K562 (cell line): Measurements from ENCODE around the gene PRSS37. TPM values are rescaled to one million over a fixed set of nuclear protein-coding genes. Genes with fewer than 3 reads are reported as not detected.
A peak's percentile ranks its signal among the peaks of the same experiment; 100 is the strongest.

ENCODE experiments used
- ATAC-seq: fragments of 200-7000 bp; cut with Tn5 transposase; 3 replicates; pipeline ENCODE4 v1.9.1; 2020; ENCODE audit warnings: moderate library complexity
- BruUV-seq: library from RNA; stranded (reverse); fragments of 400-500 nt; replicated peaks from 2 replicates; lab custom pipeline; 2021; lab: Mats Ljungman, UMichigan
- CTCF ChIA-PET: fragments of 300-600 bp; formaldehyde crosslinking; extraction: SDS; loops from one replicate; lab custom pipeline; 2021; ENCODE audit warnings: low intra/inter-chr PET ratio; lab: Yijun Ruan, JAX
- POLR2A ChIA-PET: fragments of 300-600, 350-650 bp; sonication (Branson Sonifier 250); formaldehyde crosslinking; extraction: SDS; loops from one replicate; lab custom pipeline; 2021; ENCODE audit warnings: antibody characterized with exemption, inconsistent platforms; lab: Yijun Ruan, JAX
- DNase-seq, 4 experiments: peaks; one replicate each; pipeline versions ENCODE4 v3.0.0 to v3.0.0-alpha.2; 2011 to 2018; ENCODE audit warnings: low spot score in 3 of 4, mixed read lengths in 3 of 4; ENCODE audit errors: extremely low read depth in 1 of 4
- FAIRE-seq: peaks from 2 replicates; lab custom pipeline; 2011; peaks lifted over from hg19 to GRCh38; lab: Jason Lieb, UNC
- H2AFZ ChIP-seq: 2 replicates; pipeline ENCODE4 v1.6.0; 2011; ENCODE audit warnings: low read depth, low read length, control low read depth, inconsistent platforms
- H3K27ac ChIP-seq: fragments of 200-600 bp; 3 replicates; pipeline ENCODE4 v1.8.0; 2011; ENCODE audit warnings: low read depth, mild to moderate bottlenecking, control low read depth, inconsistent platforms, low read length, moderate library complexity, mixed read lengths; ENCODE audit errors: extremely low read depth
- H3K27me3 ChIP-seq, 2 experiments: fragments of 300-600 bp in 1 of 2; 2 replicates in 1 of 2; 3 replicates in 1 of 2; pipeline versions ENCODE4 v1.6.0 to v1.8.0; 2011; ENCODE audit warnings: inconsistent platforms in 2 of 2, low read length in 2 of 2, mild to moderate bottlenecking in 1 of 2, mixed read lengths in 1 of 2, moderate library complexity in 1 of 2; ENCODE audit not compliant: control insufficient read depth in 2 of 2, insufficient read depth in 2 of 2
- H3K36me3 ChIP-seq: fragments of 300-600 bp; 3 replicates; pipeline ENCODE4 v1.8.0; 2011; ENCODE audit warnings: mild to moderate bottlenecking, low read length, inconsistent platforms; ENCODE audit not compliant: control insufficient read depth, insufficient read depth
- H3K4me1 ChIP-seq, 2 experiments: fragments of 200-600 bp in 1 of 2; replicated peaks in 1 of 2; 2 replicates in 1 of 2; 3 replicates in 1 of 2; pipeline versions ENCODE4 v1.5.1 to v1.8.0; 2011; ENCODE audit warnings: inconsistent platforms in 2 of 2, low read length in 2 of 2, mild to moderate bottlenecking in 1 of 2, mixed read lengths in 1 of 2, moderate library complexity in 1 of 2; ENCODE audit not compliant: control insufficient read depth in 2 of 2, insufficient read depth in 2 of 2
- H3K4me2 ChIP-seq: 2 replicates; pipeline ENCODE4 v1.6.1; 2011; ENCODE audit warnings: low read length, control low read depth, inconsistent platforms, mixed read lengths; ENCODE audit not compliant: insufficient read depth
- H3K4me3 ChIP-seq: fragments of 200-600 bp; sonication (generic), shearing (Covaris generic); 2 replicates; pipeline ENCODE4 v1.5.1; 2016; ENCODE audit warnings: control low read depth, inconsistent platforms
- H3K79me2 ChIP-seq: fragments of 200-600 bp; 3 replicates; pipeline ENCODE4 v1.8.0; 2011; ENCODE audit warnings: low read length, inconsistent platforms; ENCODE audit not compliant: control insufficient read depth, insufficient read depth
- H3K9ac ChIP-seq, 2 experiments: 2 replicates each; pipeline versions ENCODE4 v1.6.0 to v1.6.1; 2011; ENCODE audit warnings: low read depth in 2 of 2, low read length in 2 of 2, control low read depth in 1 of 2, inconsistent platforms in 1 of 2, mild to moderate bottlenecking in 1 of 2, mixed read lengths in 1 of 2; ENCODE audit not compliant: insufficient read depth in 1 of 2
- H3K9me1 ChIP-seq: one replicate; pipeline ENCODE4 v1.6.0; 2011; ENCODE audit warnings: inconsistent platforms, mild to moderate bottlenecking, low read length, moderate library complexity; ENCODE audit not compliant: control insufficient read depth, insufficient read depth
- H3K9me3 ChIP-seq: replicated peaks from 2 replicates; pipeline ENCODE4 v1.5.1; 2011; ENCODE audit warnings: low read depth, low read length, inconsistent platforms; ENCODE audit not compliant: control insufficient read depth, insufficient read depth
- H4K20me1 ChIP-seq: replicated peaks from 2 replicates; pipeline ENCODE4 v1.6.1; 2011; ENCODE audit warnings: low read length, inconsistent platforms, mixed read lengths; ENCODE audit not compliant: control insufficient read depth, insufficient read depth
- CBX3 ChIP-seq, 2 experiments: IDR thresholded peaks; 1 replicate in 1 of 2; 2 replicates in 1 of 2; pipeline ENCODE4 v1.6.1; 2012; ENCODE audit warnings: inconsistent platforms in 2 of 2, low read length in 2 of 2, borderline replicate concordance in 1 of 2, control low read depth in 1 of 2
- CSDE1 ChIP-seq, 2 experiments: fragments of 450-650 bp; IDR thresholded peaks; 2 replicates each; pipeline ENCODE4 v1.6.1; 2016; ENCODE audit warnings: mild to moderate bottlenecking in 1 of 2
- DPF2 ChIP-seq: fragments of 450-650 bp; IDR thresholded peaks from 2 replicates; pipeline ENCODE4 v1.6.1; 2016
- MCM7 ChIP-seq, 2 experiments: fragments of 450-650 bp; IDR thresholded peaks; 2 replicates each; pipeline ENCODE4 v1.6.1; 2016 to 2018
- MEIS2 ChIP-seq: fragments of 450-650 bp; IDR thresholded peaks from 2 replicates; pipeline ENCODE4 v1.6.1; 2014; ENCODE audit warnings: mild to moderate bottlenecking; ENCODE audit not compliant: partially characterized antibody
- MTA2 ChIP-seq: fragments of 450-650 bp; IDR thresholded peaks from 2 replicates; pipeline ENCODE4 v1.6.1; 2016; ENCODE audit warnings: low read depth
- NFATC3 ChIP-seq: fragments of 450-650 bp; IDR thresholded peaks from 2 replicates; pipeline ENCODE4 v1.6.1; 2017; ENCODE audit warnings: mild to moderate bottlenecking
- TBL1XR1 ChIP-seq, 2 experiments: IDR thresholded peaks; 2 replicates each; pipeline ENCODE4 v1.6.1; 2012; ENCODE audit warnings: improper control_type of control experiment in 2 of 2, low read length in 2 of 2, mild to moderate bottlenecking in 1 of 2
- ZNF324 ChIP-seq: fragments of 250-450 bp; sonication (Bioruptor Pico); IDR thresholded peaks from 2 replicates; pipeline ENCODE4 v1.4.0; 2020; ENCODE audit warnings: mild to moderate bottlenecking
- ZNF384 ChIP-seq: IDR thresholded peaks from 2 replicates; pipeline ENCODE4 v1.6.1; 2012; ENCODE audit warnings: low read depth, low read length, improper control_type of control experiment
- ZNF445 ChIP-seq: fragments of 250-450 bp; sonication (Bioruptor Pico); IDR thresholded peaks from 2 replicates; pipeline ENCODE4 v1.4.0; 2020; ENCODE audit warnings: low read depth, mild to moderate bottlenecking, moderate library complexity
- ZNF696 ChIP-seq: fragments of 250-450 bp; sonication (Bioruptor Pico); conservative IDR thresholded peaks from 2 replicates; pipeline ENCODE4 v1.4.0; 2020; ENCODE audit warnings: mild to moderate bottlenecking, moderate library complexity
- ZSCAN32 ChIP-seq: fragments of 450-650 bp; formaldehyde crosslinking; IDR thresholded peaks from 2 replicates; pipeline ENCODE4 v1.4.0; 2020; ENCODE audit warnings: mild to moderate bottlenecking, moderate library complexity
- WGBS: fragments of 100-300 bp; shearing (Covaris generic); methylation state at CpG from one replicate; pipeline ENCODE4 v1.1.6; 2016; ENCODE audit warnings: low coverage, mixed read lengths; ENCODE audit not compliant: insufficient coverage; ENCODE audit errors: missing lambda C conversion rate; 5-methylcytosine and 5-hydroxymethylcytosine counted together
- in situ Hi-C: fragments of 300-500 bp; cut with MboI; formaldehyde crosslinking; loops from 4 replicates; pipeline ENCODE4 v1.15.0; 2018; ENCODE audit warnings: inconsistent platforms, mixed read lengths
- intact Hi-C: fragments of 100-400 bp; cut with micrococcal nuclease; formaldehyde crosslinking; loops from 2 replicates; pipeline ENCODE4 v1.14.2; 2022
- polyA plus RNA-seq, 8 experiments: library from polyadenylated mRNA; depleted of rRNA in 4 of 8; stranded (reverse) in 5 of 8; unstranded in 3 of 8; fragments of >200 nt; fragmentation: Nextera tagmentation in 2 of 8; fragmentation: Illumina TruSeq in 1 of 8; extraction: Ambion mirVana in 2 of 8; extraction: Trizol in 1 of 8; gene quantifications; 2 replicates each; pipeline versions ENCODE4 v1.2.1 to v1.2.3, GENCODE V29; 2011 to 2014; ENCODE audit warnings: inconsistent platforms in 1 of 8, missing spikeins in 1 of 8
- total RNA-seq, 7 experiments: library from RNA; depleted of rRNA in 6 of 7; stranded (reverse); fragments of >200 nt in 6 of 7; fragmentation: Illumina TruSeq in 2 of 7; extraction: Trizol in 2 of 7; gene quantifications; 2 replicates each; pipeline versions ENCODE4 v1.2.1 to v1.2.3, GENCODE V29; 2011 to 2021; ENCODE audit warnings: low replicate concordance in 1 of 7
- TF ChIP-seq, protein P1 (sequence below), 3 experiments: fragments of 200-800 bp in 1 of 3; sonication (Bioruptor generic) in 1 of 3; sonication (generic) in 1 of 3; formaldehyde crosslinking in 1 of 3; IDR thresholded peaks; 2 replicates each; pipeline versions ENCODE4 v1.6.1 to v1.8.0; 2016 to 2022; ENCODE audit warnings: mild to moderate bottlenecking in 2 of 3, missing compliant biosample characterization in 2 of 3, missing genetic modification characterization in 2 of 3, missing genetic modification reagents in 1 of 3
- TF ChIP-seq, protein P2 (sequence below): sonication (generic); formaldehyde crosslinking; IDR thresholded peaks from 2 replicates; pipeline ENCODE4 v1.8.1; 2023; ENCODE audit warnings: mild to moderate bottlenecking, missing genetic modification reagents
- TF ChIP-seq, protein P3 (sequence below), 2 experiments: IDR thresholded peaks in 1 of 2; conservative IDR thresholded peaks in 1 of 2; 2 replicates each; pipeline ENCODE4 v1.6.1; 2016; ENCODE audit warnings: low read depth in 2 of 2, mild to moderate bottlenecking in 1 of 2, missing compliant biosample characterization in 1 of 2, missing genetic modification characterization in 1 of 2, moderate library complexity in 1 of 2

The PRSS37 gene
- total and polyA plus RNA-seq, 9 of the 15 experiments (the other 6 are each of a cell fraction or from before 2014, with no cell fraction given): not detected

DNA sequence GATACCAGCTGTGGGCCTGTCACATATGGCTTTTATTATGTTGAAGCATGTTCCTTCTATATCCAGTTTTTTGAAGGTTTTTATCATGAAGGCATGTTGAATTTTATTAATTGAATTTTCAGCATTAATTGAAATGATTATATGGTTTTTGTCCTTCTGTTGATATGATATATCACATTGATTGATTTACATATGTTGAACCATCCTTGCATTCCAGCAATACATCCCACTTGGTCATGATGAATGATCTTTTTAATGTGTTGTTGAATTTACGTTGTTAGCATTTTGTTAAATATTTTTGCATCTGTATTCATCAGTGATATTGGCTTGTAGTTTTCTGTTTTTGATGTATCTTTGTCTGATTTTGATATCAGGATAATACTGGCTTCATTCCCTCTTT, 21.2 kb downstream of the PRSS37 start:
- Histone ChIP-seq H2AFZ (no peak overlapping the region), H3K36me3 (no peaks in the 10 kb centered on the region), H3K27ac (no peak overlapping the region), H3K4me2 (no peak overlapping the region), H3K4me1 (no peaks in the 10 kb centered on the region), H3K27me3 (no peaks in the 10 kb centered on the region), H3K9me1 (no peaks in the 10 kb centered on the region), H3K9me3 (no peaks in the 10 kb centered on the region; the same call in 1 of the 2 replicates), H3K9ac (no peak overlapping the region), H3K79me2 (no peaks in the 10 kb centered on the region), H4K20me1 (no peaks in the 10 kb centered on the region), H3K4me3 (no peak overlapping the region)
- in situ Hi-C loops (no loop called here), intact Hi-C loops (no loop called here)
- ATAC-seq (no peak), FAIRE-seq (no peak), DNase-seq (no peak)
- CTCF ChIA-PET: no interaction called here
- BruUV-seq: no TSS peak
- WGBS: 4% methylated on average over 1 of the region's 1 CpG
- POLR2A ChIA-PET: no interaction called here
- no peak for TF ChIP-seq ZNF384
- TF ChIP-seq MCM7 (IDR thresholded peaks at IDR 0.05): no peak
- no peak for TF ChIP-seq ZSCAN32 (CRISPR knock-in tag)
- TF ChIP-seq, protein P1, sequence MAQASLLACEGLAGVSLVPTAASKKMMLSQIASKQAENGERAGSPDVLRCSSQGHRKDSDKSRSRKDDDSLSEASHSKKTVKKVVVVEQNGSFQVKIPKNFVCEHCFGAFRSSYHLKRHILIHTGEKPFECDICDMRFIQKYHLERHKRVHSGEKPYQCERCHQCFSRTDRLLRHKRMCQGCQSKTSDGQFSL (CRISPR knock-in tag; IDR thresholded peaks at IDR 0.05): no peak
- TF ChIP-seq, protein P1 (tag; IDR thresholded peaks at IDR 0.05): no peak
- TF ChIP-seq CBX3 (IDR thresholded peaks at IDR 0.05; ENCODE audit: borderline replicate concordance in 1 of 2, low read length in 2 of 2): peak in 1 of 2 experiments; percentile 42; a peak in 1 of 3 replicates
- no peak for TF ChIP-seq ZNF696 (CRISPR knock-in tag)
- TF ChIP-seq, protein P2, sequence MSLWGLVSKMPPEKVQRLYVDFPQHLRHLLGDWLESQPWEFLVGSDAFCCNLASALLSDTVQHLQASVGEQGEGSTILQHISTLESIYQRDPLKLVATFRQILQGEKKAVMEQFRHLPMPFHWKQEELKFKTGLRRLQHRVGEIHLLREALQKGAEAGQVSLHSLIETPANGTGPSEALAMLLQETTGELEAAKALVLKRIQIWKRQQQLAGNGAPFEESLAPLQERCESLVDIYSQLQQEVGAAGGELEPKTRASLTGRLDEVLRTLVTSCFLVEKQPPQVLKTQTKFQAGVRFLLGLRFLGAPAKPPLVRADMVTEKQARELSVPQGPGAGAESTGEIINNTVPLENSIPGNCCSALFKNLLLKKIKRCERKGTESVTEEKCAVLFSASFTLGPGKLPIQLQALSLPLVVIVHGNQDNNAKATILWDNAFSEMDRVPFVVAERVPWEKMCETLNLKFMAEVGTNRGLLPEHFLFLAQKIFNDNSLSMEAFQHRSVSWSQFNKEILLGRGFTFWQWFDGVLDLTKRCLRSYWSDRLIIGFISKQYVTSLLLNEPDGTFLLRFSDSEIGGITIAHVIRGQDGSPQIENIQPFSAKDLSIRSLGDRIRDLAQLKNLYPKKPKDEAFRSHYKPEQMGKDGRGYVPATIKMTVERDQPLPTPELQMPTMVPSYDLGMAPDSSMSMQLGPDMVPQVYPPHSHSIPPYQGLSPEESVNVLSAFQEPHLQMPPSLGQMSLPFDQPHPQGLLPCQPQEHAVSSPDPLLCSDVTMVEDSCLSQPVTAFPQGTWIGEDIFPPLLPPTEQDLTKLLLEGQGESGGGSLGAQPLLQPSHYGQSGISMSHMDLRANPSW (CRISPR knock-in tag): no peak
- TF ChIP-seq TBL1XR1 (IDR thresholded peaks at IDR 0.05; ENCODE audit: low read length in 2 of 2): no peak
- TF ChIP-seq MEIS2: peak; percentile 14
- no peak for TF ChIP-seq NFATC3
- no peak for TF ChIP-seq ZNF445 (CRISPR knock-in tag)
- no peak for TF ChIP-seq DPF2
- TF ChIP-seq, protein P3, sequence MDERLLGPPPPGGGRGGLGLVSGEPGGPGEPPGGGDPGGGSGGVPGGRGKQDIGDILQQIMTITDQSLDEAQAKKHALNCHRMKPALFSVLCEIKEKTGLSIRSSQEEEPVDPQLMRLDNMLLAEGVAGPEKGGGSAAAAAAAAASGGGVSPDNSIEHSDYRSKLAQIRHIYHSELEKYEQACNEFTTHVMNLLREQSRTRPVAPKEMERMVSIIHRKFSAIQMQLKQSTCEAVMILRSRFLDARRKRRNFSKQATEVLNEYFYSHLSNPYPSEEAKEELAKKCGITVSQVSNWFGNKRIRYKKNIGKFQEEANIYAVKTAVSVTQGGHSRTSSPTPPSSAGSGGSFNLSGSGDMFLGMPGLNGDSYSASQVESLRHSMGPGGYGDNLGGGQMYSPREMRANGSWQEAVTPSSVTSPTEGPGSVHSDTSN (CRISPR knock-in tag; IDR thresholded peaks at IDR 0.05; ENCODE audit: low read depth): no peak
- TF ChIP-seq, protein P3 (tag; conservative IDR thresholded peaks at IDR 0.05; ENCODE audit: low read depth): 0 out of 2 replicates have a peak, but pooled peaks have one; percentile 44
- TF ChIP-seq MTA2: no peak
- TF ChIP-seq ZNF324 (CRISPR knock-in tag): peak; percentile 99
- no peak for TF ChIP-seq CSDE1 (IDR thresholded peaks at IDR 0.05)
